Psoas muscle (tissue), 8 donors: ENCODE measurements around the gene LCE2A. TPM values are rescaled to one million over a fixed set of nuclear protein-coding genes. Genes with fewer than 3 reads are reported as not detected.

Experiments used
- ATAC-seq, 4 donors: fragments of 200-7000 bp; cut with Tn5 transposase; one replicate each; pipeline ENCODE4 v1.9.1; 2020; ENCODE audit warnings: moderate library complexity in 3 of 4, mild to moderate bottlenecking in 2 of 4
- DNase-seq, 2 donors: peaks; one replicate each; pipeline ENCODE4 v3.0.0-alpha.2; 2020
- H3K27ac ChIP-seq: fragments of 200-600 bp; one replicate; pipeline ENCODE4 v1.8.0; 2022
- H3K27me3 ChIP-seq, 3 donors: fragments of 200-600 bp in 1 of 3; one replicate each; pipeline versions ENCODE4 v1.6.1 to v1.8.0; 2013 to 2022; ENCODE audit warnings: low read length in 2 of 3, mild to moderate bottlenecking in 2 of 3, moderate library complexity in 1 of 3; ENCODE audit not compliant: insufficient read depth in 3 of 3
- H3K36me3 ChIP-seq, 2 donors: fragments of 200-600 bp in 1 of 2; one replicate each; pipeline versions ENCODE4 v1.6.1 to v1.8.0; 2013 to 2022; ENCODE audit warnings: low read depth in 1 of 2, mild to moderate bottlenecking in 1 of 2, moderate library complexity in 1 of 2; ENCODE audit not compliant: insufficient read depth in 1 of 2
- H3K4me1 ChIP-seq: fragments of 200-600 bp; one replicate; pipeline ENCODE4 v1.8.0; 2022
- H3K4me3 ChIP-seq: fragments of 200-600 bp; one replicate; pipeline ENCODE4 v1.8.0; 2022; ENCODE audit warnings: mild to moderate bottlenecking
- H3K9me3 ChIP-seq: fragments of 200-600 bp; one replicate; pipeline ENCODE4 v1.8.0; 2022
- WGBS, 3 donors: extraction: QIAGEN DNeasy Blood & Tissue Kit; methylation state at CpG; one replicate each; pipeline versions ENCODE4 v1.1.6 to v1.1.7; 2013; 5-methylcytosine and 5-hydroxymethylcytosine counted together
- intact Hi-C, 2 donors: fragments of 100-400 bp; cut with DNase I; formaldehyde crosslinking; loops; one replicate each; pipeline versions ENCODE4 v1.11.0 to v1.14.2; 2022
- polyA plus RNA-seq, 3 donors: library from polyadenylated mRNA; stranded (reverse); fragments of 200-250 nt; gene quantifications; one replicate each; pipeline ENCODE4 v1.2.3, GENCODE V29; 2013
- total RNA-seq, 4 donors: library from RNA; stranded (reverse); fragmentation: NEBNext Ultra II Directional in 2 of 4; extraction: Animal tissue kit (Norgen Biotek cat#: 25700) in 2 of 4; gene quantifications; one replicate each; pipeline versions ENCODE4 v1.2.1 to v1.2.4, GENCODE V29; 2021 to 2023
- TF ChIP-seq, protein P1 (sequence below): fragments of 200-600 bp; IDR thresholded peaks from one replicate; pipeline ENCODE4 v1.8.0; 2022; ENCODE audit warnings: antibody characterized with exemption
- donor health status: healthy with polysubstance abuse.
- donor health status: DM: no; HTN: no; CAD: no; lungs with moderate emphysema.
- donor health status: Bipolar disorder and iron deficiency.
- donor health status: healthy.
- donor health status: DM: yes; HTN: yes; CAD: no.
- donor health status: DM: no; HTN: no; CAD: no.
- donor health status: DM: no; HTN: no; CAD: no.
- donor health status: DM: yes; HTN: yes; CAD: no.

LCE2A gene
- total and polyA plus RNA-seq, 7 donors = not detected

- no peaks in the 10 kb centered on the region for H3K27me3 ChIP-seq
- no peaks in the 10 kb centered on the region for H3K36me3 ChIP-seq
- TF ChIP-seq, protein P1, sequence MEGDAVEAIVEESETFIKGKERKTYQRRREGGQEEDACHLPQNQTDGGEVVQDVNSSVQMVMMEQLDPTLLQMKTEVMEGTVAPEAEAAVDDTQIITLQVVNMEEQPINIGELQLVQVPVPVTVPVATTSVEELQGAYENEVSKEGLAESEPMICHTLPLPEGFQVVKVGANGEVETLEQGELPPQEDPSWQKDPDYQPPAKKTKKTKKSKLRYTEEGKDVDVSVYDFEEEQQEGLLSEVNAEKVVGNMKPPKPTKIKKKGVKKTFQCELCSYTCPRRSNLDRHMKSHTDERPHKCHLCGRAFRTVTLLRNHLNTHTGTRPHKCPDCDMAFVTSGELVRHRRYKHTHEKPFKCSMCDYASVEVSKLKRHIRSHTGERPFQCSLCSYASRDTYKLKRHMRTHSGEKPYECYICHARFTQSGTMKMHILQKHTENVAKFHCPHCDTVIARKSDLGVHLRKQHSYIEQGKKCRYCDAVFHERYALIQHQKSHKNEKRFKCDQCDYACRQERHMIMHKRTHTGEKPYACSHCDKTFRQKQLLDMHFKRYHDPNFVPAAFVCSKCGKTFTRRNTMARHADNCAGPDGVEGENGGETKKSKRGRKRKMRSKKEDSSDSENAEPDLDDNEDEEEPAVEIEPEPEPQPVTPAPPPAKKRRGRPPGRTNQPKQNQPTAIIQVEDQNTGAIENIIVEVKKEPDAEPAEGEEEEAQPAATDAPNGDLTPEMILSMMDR = no peak
- intact Hi-C loops = no loop called here
- 83 to 85% (median 85%) methylated on average over 6 of the region's 6 CpGs for WGBS, 3 donors
- H3K9me3 ChIP-seq = no peaks in the 10 kb centered on the region
- DNase-seq (no peak), ATAC-seq (no peak)
- H3K4me1 ChIP-seq = no peaks in the 10 kb centered on the region
- no peak overlapping the region for H3K4me3 ChIP-seq
- no peak overlapping the region for H3K27ac ChIP-seq
Observed at GRCh38 chr1:152745765-152746444, 47.8 kb downstream of the LCE2A start.

- no peaks in the 10 kb centered on the region for H3K4me1 ChIP-seq
- ATAC-seq = no peak
- H3K4me3 ChIP-seq = no peak overlapping the region
- no peak overlapping the region for H3K27ac ChIP-seq
- H3K9me3 ChIP-seq = no peaks in the 10 kb centered on the region
- H3K27me3 ChIP-seq = no peaks in the 10 kb centered on the region
- TF ChIP-seq, protein P1 = no peak
- 40 to 59% (median 50%) methylated on average over 1 of the region's 1 CpG for WGBS, 3 donors
- intact Hi-C loops = no loop called here
- DNase-seq = no peak
- H3K36me3 ChIP-seq = no peaks in the 10 kb centered on the region
Observed at GRCh38 chr1:152747831-152748230, 49.7 kb downstream of the LCE2A start.

Other genes starting within 250 kb of the LCE2A start
- gene LCE5A, start 187.5 kb upstream of the LCE2A start, total RNA-seq = not detected
- gene LCE5A, start 187.5 kb upstream of the LCE2A start, polyA plus RNA-seq = not detected
- gene CRCT1, start 183.9 kb upstream of the LCE2A start, total RNA-seq = not detected
- gene CRCT1, start 183.9 kb upstream of the LCE2A start, polyA plus RNA-seq = not detected
- not detected for gene LCE3E, start 131.6 kb upstream of the LCE2A start, total RNA-seq
- not detected for gene LCE3E, start 131.6 kb upstream of the LCE2A start, polyA plus RNA-seq
- not detected for gene LCE3D, start 117.8 kb upstream of the LCE2A start, total RNA-seq
- gene LCE3D, start 117.8 kb upstream of the LCE2A start, polyA plus RNA-seq = not detected
- gene LCE3C, start 98.1 kb upstream of the LCE2A start, total RNA-seq = not detected
- not detected for gene LCE3C, start 98.1 kb upstream of the LCE2A start, polyA plus RNA-seq
- gene LCE3B, start 84.5 kb upstream of the LCE2A start, total RNA-seq = not detected
- not detected for gene LCE3B, start 84.5 kb upstream of the LCE2A start, polyA plus RNA-seq
- gene LCE3A, start 75.2 kb upstream of the LCE2A start, total RNA-seq = not detected
- not detected for gene LCE3A, start 75.2 kb upstream of the LCE2A start, polyA plus RNA-seq
- gene LCE2D, start 35.0 kb upstream of the LCE2A start, total RNA-seq = not detected
- not detected for gene LCE2D, start 35.0 kb upstream of the LCE2A start, polyA plus RNA-seq
- gene LCE2C, start 23.1 kb upstream of the LCE2A start, total RNA-seq = not detected
- not detected for gene LCE2C, start 23.1 kb upstream of the LCE2A start, polyA plus RNA-seq
- not detected for gene LCE2B, start 12.2 kb upstream of the LCE2A start, total RNA-seq
- not detected for gene LCE2B, start 12.2 kb upstream of the LCE2A start, polyA plus RNA-seq
- gene LCE4A, start 9.8 kb downstream of the LCE2A start, total RNA-seq = not detected
- not detected for gene LCE4A, start 9.8 kb downstream of the LCE2A start, polyA plus RNA-seq
- under 1 TPM in 1 of 4 donors, not detected in 3; 0.17 TPM for gene KPRP, start 59.7 kb downstream of the LCE2A start, total RNA-seq
- not detected for gene KPRP, start 59.7 kb downstream of the LCE2A start, polyA plus RNA-seq
- not detected for gene LCE1F, start 76.8 kb downstream of the LCE2A start, total RNA-seq
- not detected for gene LCE1F, start 76.8 kb downstream of the LCE2A start, polyA plus RNA-seq
- not detected for gene LCE1E, start 87.9 kb downstream of the LCE2A start, total RNA-seq
- not detected for gene LCE1E, start 87.9 kb downstream of the LCE2A start, polyA plus RNA-seq
- gene LCE1D, start 98.4 kb downstream of the LCE2A start, total RNA-seq = not detected
- gene LCE1D, start 98.4 kb downstream of the LCE2A start, polyA plus RNA-seq = not detected
- not detected for gene LCE1C, start 108.3 kb downstream of the LCE2A start, total RNA-seq
- gene LCE1C, start 108.3 kb downstream of the LCE2A start, polyA plus RNA-seq = not detected
- gene LCE1B, start 113.6 kb downstream of the LCE2A start, total RNA-seq = not detected
- not detected for gene LCE1B, start 113.6 kb downstream of the LCE2A start, polyA plus RNA-seq
- not detected for gene LCE1A, start 129.1 kb downstream of the LCE2A start, total RNA-seq
- gene LCE1A, start 129.1 kb downstream of the LCE2A start, polyA plus RNA-seq = not detected
- not detected for gene LCE6A, start 144.5 kb downstream of the LCE2A start, total RNA-seq
- gene LCE6A, start 144.5 kb downstream of the LCE2A start, polyA plus RNA-seq = not detected
- gene LCE7A, start 161.7 kb downstream of the LCE2A start, total RNA-seq = not detected
- not detected for gene LCE7A, start 161.7 kb downstream of the LCE2A start, polyA plus RNA-seq
- not detected for gene SMCP, start 180.0 kb downstream of the LCE2A start, total RNA-seq
- gene SMCP, start 180.0 kb downstream of the LCE2A start, polyA plus RNA-seq = not detected
- not detected for gene IVL, start 210.2 kb downstream of the LCE2A start, total RNA-seq
- gene IVL, start 210.2 kb downstream of the LCE2A start, polyA plus RNA-seq = under 1 TPM in 1 of 3 donors, not detected in 2; 0.04 TPM
- gene SPRR5, start 248.9 kb downstream of the LCE2A start, total RNA-seq = not detected
- gene SPRR5, start 248.9 kb downstream of the LCE2A start, polyA plus RNA-seq = not detected